Mesenchymal stem cell (in vitro differentiated cells and primary cell): Measurements from ENCODE around the gene RBMS3.
"Not testable (repeated sequence)": the region's sequence is repeated elsewhere in the genome, so short reads cannot be mapped to it uniquely, and the experiment has no call there.

ENCODE experiments used
- DNase-seq: peaks from one replicate; pipeline ENCODE4 v3.0.0-alpha.2; 2013
- H2AFZ ChIP-seq: one replicate; pipeline ENCODE4 v1.6.1; 2013; ENCODE audit warnings: low read depth, mild to moderate bottlenecking, control low read depth, inconsistent platforms, low read length, moderate library complexity
- H2AK5ac ChIP-seq: 2 replicates; pipeline ENCODE4 v1.6.1; 2013; ENCODE audit warnings: low read length, moderate library complexity, mild to moderate bottlenecking, inconsistent platforms; ENCODE audit not compliant: severe bottlenecking
- H2BK120ac ChIP-seq: one replicate; pipeline ENCODE4 v1.6.1; 2013; ENCODE audit warnings: low read depth, mild to moderate bottlenecking, inconsistent platforms, low read length, moderate library complexity
- H2BK12ac ChIP-seq, 2 experiments: one replicate each; pipeline ENCODE4 v1.6.1; 2013; ENCODE audit warnings: inconsistent platforms in 2 of 2, low read length in 2 of 2, mild to moderate bottlenecking in 2 of 2, moderate library complexity in 2 of 2, control low read depth in 1 of 2
- H2BK15ac ChIP-seq: one replicate; pipeline ENCODE4 v1.6.1; 2013; ENCODE audit warnings: mild to moderate bottlenecking, low read depth, inconsistent platforms; ENCODE audit not compliant: poor library complexity, severe bottlenecking
- H2BK5ac ChIP-seq: 2 replicates; pipeline ENCODE4 v1.6.1; 2013; ENCODE audit warnings: low read depth, mild to moderate bottlenecking, low read length, control low read depth, inconsistent platforms; ENCODE audit not compliant: poor library complexity, severe bottlenecking
- H3K14ac ChIP-seq, 2 experiments: one replicate each; pipeline ENCODE4 v1.6.1; 2013; ENCODE audit warnings: inconsistent platforms in 2 of 2, low read length in 2 of 2, control low read depth in 1 of 2, mild to moderate bottlenecking in 1 of 2, moderate library complexity in 1 of 2
- H3K18ac ChIP-seq, 2 experiments: one replicate each; pipeline ENCODE4 v1.6.1; 2013; ENCODE audit warnings: inconsistent platforms in 2 of 2, low read length in 2 of 2, control low read depth in 1 of 2, low read depth in 1 of 2, mild to moderate bottlenecking in 1 of 2
- H3K23ac ChIP-seq, 2 experiments: one replicate each; pipeline ENCODE4 v1.6.1; 2013; ENCODE audit warnings: inconsistent platforms in 2 of 2, low read length in 2 of 2, mild to moderate bottlenecking in 2 of 2, moderate library complexity in 2 of 2, control low read depth in 1 of 2
- H3K27ac ChIP-seq: 2 replicates; pipeline ENCODE4 v1.5.1; 2013; ENCODE audit warnings: mild to moderate bottlenecking, moderate library complexity, low read length, control low read depth, inconsistent platforms; ENCODE audit not compliant: poor library complexity, severe bottlenecking
- H3K27me3 ChIP-seq, 2 experiments: 2 replicates each; pipeline versions ENCODE4 v1.6.1 to v1.7.0; 2013; ENCODE audit warnings: low read length in 2 of 2, mild to moderate bottlenecking in 2 of 2, moderate library complexity in 2 of 2, control low read depth in 1 of 2, inconsistent platforms in 1 of 2; ENCODE audit not compliant: control insufficient read depth in 1 of 2, insufficient read depth in 1 of 2
- H3K36me3 ChIP-seq, 2 experiments: 2 replicates each; pipeline versions ENCODE4 v1.6.1 to v1.7.0; 2013; ENCODE audit warnings: low read length in 2 of 2, control low read depth in 1 of 2, inconsistent platforms in 1 of 2, low read depth in 1 of 2, mild to moderate bottlenecking in 1 of 2; ENCODE audit not compliant: insufficient read depth in 2 of 2, control insufficient read depth in 1 of 2
- H3K4ac ChIP-seq, 2 experiments: one replicate each; pipeline ENCODE4 v1.6.1; 2013; ENCODE audit warnings: inconsistent platforms in 2 of 2, low read length in 2 of 2, mild to moderate bottlenecking in 2 of 2, moderate library complexity in 2 of 2, control low read depth in 1 of 2, low read depth in 1 of 2
- H3K4me1 ChIP-seq: 2 replicates; pipeline ENCODE4 v1.6.1; 2013; ENCODE audit warnings: low read depth, low read length, control low read depth; ENCODE audit not compliant: control insufficient read depth, insufficient read depth
- H3K4me2 ChIP-seq: 2 replicates; pipeline ENCODE4 v1.6.1; 2013; ENCODE audit warnings: low read length, mild to moderate bottlenecking, inconsistent platforms; ENCODE audit not compliant: poor library complexity, severe bottlenecking
- H3K4me3 ChIP-seq, 2 experiments: 2 replicates each; pipeline versions ENCODE4 v1.5.1 to v1.7.0; 2013; ENCODE audit warnings: low read length in 2 of 2, mild to moderate bottlenecking in 2 of 2, control low read depth in 1 of 2, low read depth in 1 of 2; ENCODE audit not compliant: insufficient read depth in 1 of 2
- H3K79me1 ChIP-seq: replicated peaks from 2 replicates; pipeline ENCODE4 v1.6.1; 2013; ENCODE audit warnings: mild to moderate bottlenecking, control low read depth, low read length, inconsistent platforms; ENCODE audit not compliant: poor library complexity, severe bottlenecking
- H3K9ac ChIP-seq: 2 replicates; pipeline ENCODE4 v1.7.0; 2013; ENCODE audit warnings: mild to moderate bottlenecking, low read length, moderate library complexity
- H3K9me3 ChIP-seq: 2 replicates; pipeline ENCODE4 v1.7.0; 2013; ENCODE audit warnings: mild to moderate bottlenecking, low read length; ENCODE audit not compliant: control insufficient read depth
- H4K8ac ChIP-seq: one replicate; pipeline ENCODE4 v1.6.1; 2013; ENCODE audit warnings: inconsistent platforms, mild to moderate bottlenecking, low read length, moderate library complexity
- H4K91ac ChIP-seq: one replicate; pipeline ENCODE4 v1.6.1; 2013; ENCODE audit warnings: mild to moderate bottlenecking, low read length, inconsistent platforms
- WGBS: methylation state at CpG from one replicate; pipeline ENCODE4 v1.1.7; 2013; ENCODE audit warnings: mixed read lengths; 5-methylcytosine and 5-hydroxymethylcytosine counted together

Gene RBMS3

GRCh38 chr3:29668233-29668632 lies 387.4 kb downstream of the RBMS3 start:
- H3K79me1 ChIP-seq = peaks cover 5% of the 10 kb centered on the region
- 100% methylated on average over 2 of the region's 2 CpGs for WGBS

GRCh38 chr3:29668728-29669127 lies 387.9 kb downstream of the RBMS3 start:
- no peak overlapping the region for H2AFZ ChIP-seq
- H3K27ac ChIP-seq = no peak overlapping the region
- no peak overlapping the region for H3K14ac ChIP-seq
- no peaks in the 10 kb centered on the region for H3K4me1 ChIP-seq
- H2BK15ac ChIP-seq = no peak overlapping the region
- peak overlapping the region in 1 of 2 experiments; percentile 92 for H3K18ac ChIP-seq
- no peaks in the 10 kb centered on the region for H3K27me3 ChIP-seq
- H2BK12ac ChIP-seq = no peak overlapping the region
- no peak overlapping the region for H3K4me2 ChIP-seq
- H4K8ac ChIP-seq = peak overlapping the region; percentile 37
- H4K91ac ChIP-seq = no peak overlapping the region
- H2BK120ac ChIP-seq = no peak overlapping the region
- H2AK5ac ChIP-seq = no peak overlapping the region
- H3K36me3 ChIP-seq = peaks cover 0 to 9% of the 10 kb centered on the region in 2 experiments
- no peak overlapping the region for H3K23ac ChIP-seq
- no peak overlapping the region for H2BK5ac ChIP-seq
- H3K9me3 ChIP-seq = no peaks in the 10 kb centered on the region
- peaks cover 5% of the 10 kb centered on the region for H3K79me1 ChIP-seq
- H3K4me3 ChIP-seq = no peak overlapping the region
- DNase-seq = no peak
- no peak overlapping the region for H3K4ac ChIP-seq
- WGBS = 100% methylated on average over 2 of the region's 2 CpGs
- H3K9ac ChIP-seq = no peak overlapping the region

More at GRCh38 chr3:29668233-29668632, 387.4 kb downstream of the RBMS3 start:
- H3K27me3 ChIP-seq = no peaks in the 10 kb centered on the region
- no peak overlapping the region for H2BK5ac ChIP-seq
- peaks cover 0 to 9% of the 10 kb centered on the region in 2 experiments for H3K36me3 ChIP-seq
- H4K91ac ChIP-seq = peak overlapping the region; percentile 59
- no peak overlapping the region for H3K27ac ChIP-seq
- peak overlapping the region; percentile 50 for H4K8ac ChIP-seq
- no peak overlapping the region for H2BK15ac ChIP-seq
- H3K9ac ChIP-seq = no peak overlapping the region
- H3K4ac ChIP-seq = no peak overlapping the region
- DNase-seq = no peak
- H3K18ac ChIP-seq = peak overlapping the region in 1 of 2 experiments; percentile 72
- H3K14ac ChIP-seq = no peak overlapping the region
- H2AFZ ChIP-seq = no peak overlapping the region
- H3K4me3 ChIP-seq = no peak overlapping the region
- no peaks in the 10 kb centered on the region for H3K4me1 ChIP-seq
- no peaks in the 10 kb centered on the region for H3K9me3 ChIP-seq
- H2BK120ac ChIP-seq = no peak overlapping the region
- H2BK12ac ChIP-seq = no peak overlapping the region
- H2AK5ac ChIP-seq = no peak overlapping the region
- no peak overlapping the region for H3K23ac ChIP-seq
- H3K4me2 ChIP-seq = no peak overlapping the region

- H4K91ac ChIP-seq, H3K9ac ChIP-seq, H4K8ac ChIP-seq, H2AFZ ChIP-seq, H3K4me1 ChIP-seq, H2BK5ac ChIP-seq, H3K4me3 ChIP-seq, DNase-seq, H3K4me2 ChIP-seq, H2BK15ac ChIP-seq, H3K23ac ChIP-seq, H3K9me3 ChIP-seq, H3K79me1 ChIP-seq, H3K4ac ChIP-seq, H3K36me3 ChIP-seq, H2BK12ac ChIP-seq, H3K14ac ChIP-seq, H3K27me3 ChIP-seq, H2BK120ac ChIP-seq, H3K18ac ChIP-seq, H3K27ac ChIP-seq, H2AK5ac ChIP-seq: not testable (repeated sequence)
- 99% methylated on average over 7 of the region's 7 CpGs for WGBS
Measured at GRCh38 chr3:29670476-29670875, 389.6 kb downstream of the RBMS3 start.

GRCh38 chr3:29677421-29677820 lies 396.6 kb downstream of the RBMS3 start:
- no peak overlapping the region for H2BK12ac ChIP-seq
- no peak for DNase-seq
- no peaks in the 10 kb centered on the region for H3K4me1 ChIP-seq
- no peak overlapping the region for H3K14ac ChIP-seq
- H3K18ac ChIP-seq = no peak overlapping the region
- H2AFZ ChIP-seq = no peak overlapping the region
- no peak overlapping the region for H3K4me2 ChIP-seq
- no peak overlapping the region for H3K4ac ChIP-seq
- no peak overlapping the region for H2BK5ac ChIP-seq
- no peak overlapping the region for H4K91ac ChIP-seq
- no peak overlapping the region for H3K27ac ChIP-seq
- H4K8ac ChIP-seq = no peak overlapping the region
- no CpG with 5 or more reads among the region's 1 CpG for WGBS
- H2BK120ac ChIP-seq = no peak overlapping the region
- no peaks in the 10 kb centered on the region for H3K9me3 ChIP-seq
- no peak overlapping the region for H3K9ac ChIP-seq
- no peak overlapping the region for H2BK15ac ChIP-seq
- no peak overlapping the region for H2AK5ac ChIP-seq
- H3K36me3 ChIP-seq = no peaks in the 10 kb centered on the region
- H3K27me3 ChIP-seq = no peaks in the 10 kb centered on the region
- H3K79me1 ChIP-seq = peaks cover 15% of the 10 kb centered on the region
- no peak overlapping the region for H3K23ac ChIP-seq
- H3K4me3 ChIP-seq = no peak overlapping the region
